Heart left ventricle (tissue), 16 donors: ENCODE measurements around the gene GJD3. TPM values are rescaled to one million over a fixed set of nuclear protein-coding genes. Genes with fewer than 3 reads are reported as not detected.
A peak's percentile ranks its signal among the peaks of the same experiment; 100 is the strongest.
"Not testable (repeated sequence)": the region's sequence is repeated elsewhere in the genome, so short reads cannot be mapped to it uniquely, and the experiment has no call there.

Experiments used
- ATAC-seq, 4 donors: fragments of 200-7000 bp; cut with Tn5 transposase; one replicate each; pipeline ENCODE4 v1.9.1; 2020 to 2022; ENCODE audit warnings: moderate library complexity in 4 of 4, mild to moderate bottlenecking in 3 of 4, moderate number of reproducible peaks in 1 of 4
- DNase-seq, 5 donors: peaks; one replicate each; pipeline ENCODE4 v3.0.0-alpha.2; 2020
- H3K27ac ChIP-seq, 12 donors: fragments of 200-600 bp; sonication (generic) in 4 of 12; one replicate each; pipeline versions ENCODE4 v1.5.0 to v1.8.0; 2016 to 2022; ENCODE audit warnings: mild to moderate bottlenecking in 2 of 12
- H3K27me3 ChIP-seq, 9 donors: fragments of 200-600 bp; sonication (generic) in 2 of 9; one replicate each; pipeline versions ENCODE4 v1.5.1 to v1.8.0; 2016 to 2022; ENCODE audit warnings: mild to moderate bottlenecking in 3 of 9
- H3K36me3 ChIP-seq, 9 donors: fragments of 200-600 bp; sonication (generic) in 2 of 9; one replicate each; pipeline versions ENCODE4 v1.5.0 to v1.8.0; 2018 to 2022; ENCODE audit warnings: mild to moderate bottlenecking in 2 of 9
- H3K4me1 ChIP-seq, 12 donors: fragments of 200-600 bp; sonication (generic) in 4 of 12; one replicate each; pipeline versions ENCODE4 v1.5.0 to v1.8.0; 2016 to 2022; ENCODE audit warnings: mild to moderate bottlenecking in 3 of 12
- H3K4me3 ChIP-seq, 12 donors: fragments of 200-600 bp; sonication (generic) in 4 of 12; one replicate each; pipeline versions ENCODE4 v1.5.0 to v1.8.0; 2017 to 2022; ENCODE audit warnings: mild to moderate bottlenecking in 9 of 12, moderate library complexity in 4 of 12
- H3K9me3 ChIP-seq, 12 donors: fragments of 200-600 bp; sonication (generic) in 4 of 12; one replicate each; pipeline versions ENCODE4 v1.5.0 to v1.8.0; 2016 to 2022; ENCODE audit warnings: mild to moderate bottlenecking in 1 of 12
- POLR2A ChIP-seq, 2 donors: fragments of 450-650 bp; IDR thresholded peaks; one replicate each; pipeline ENCODE4 v1.6.1; 2017; ENCODE audit warnings: antibody characterized with exemption in 2 of 2, mild to moderate bottlenecking in 2 of 2, moderate library complexity in 2 of 2
- WGBS, 4 donors: extraction: QIAGEN DNeasy Blood & Tissue Kit in 2 of 4; methylation state at CpG; one replicate each; pipeline versions ENCODE4 v1.1.5 to v1.1.7; 2013 to 2018; 5-methylcytosine and 5-hydroxymethylcytosine counted together
- intact Hi-C, 10 donors: fragments of 100-400 bp; cut with DNase I; formaldehyde crosslinking; loops; one replicate each; pipeline versions ENCODE4 v1.11.1 to v1.14.2; 2022
- polyA plus RNA-seq, 2 donors: library from polyadenylated mRNA; stranded (reverse); fragments of 200-250 nt; gene quantifications; one replicate each; pipeline ENCODE4 v1.2.3, GENCODE V29; 2013
- total RNA-seq, 9 donors: library from RNA; depleted of rRNA in 2 of 9; stranded (reverse); fragments of >200 nt in 2 of 9; fragmentation: NEBNext Ultra II Directional in 3 of 9; extraction: Animal tissue kit (Norgen Biotek cat#: 25700) in 3 of 9; gene quantifications; one replicate each; pipeline versions ENCODE4 v1.1.0 to v1.2.4, GENCODE V29; 2016 to 2023
- TF ChIP-seq, protein P1 (sequence below), 12 donors: fragments of 200-600 bp; sonication (generic) in 4 of 12; IDR thresholded peaks; one replicate each; pipeline versions ENCODE4 v1.5.0 to v1.8.0; 2018 to 2022; ENCODE audit warnings: antibody characterized with exemption in 12 of 12, mild to moderate bottlenecking in 5 of 12
- donor health status: ischemic (EF 13 %, LVEDD 7.1; RV severe dilation, severe dysfunction).
- donor health status: healthy with polysubstance abuse.
- donor health status: DM: no; HTN: yes; CAD: no.
- donor health status: DM: no; HTN: no; CAD: no.
- donor health status: ischemic (EF 25% LVEDD 6.9; RV normal size, moderate dysfunction).
- donor health status: ischemic (EF 25% LVEDD 5.7; RV mildly dilated, moderate dysfunction).
- donor health status: healthy.
- donor health status: DM: yes; HTN: yes; CAD: no.
- donor health status: ischemic (EF 35%, LVEDD 5.7; RV mildly dilated, moderate dysfunction).
- donor health status: nonischemic (EF 11% LVEDD 7.7; RV severe dilation, severe dysfunction).
- donor health status: DM: yes; HTN: yes; CAD: no.
- donor health status: PGD.
- donor health status: ischemic (EF 29% LVEDD 5.4; RV normal size, mild dysfunction).
- donor health status: nonischemic (EF 23%, LVEDD 6.1; RV moderate dilation, normal function).

The GJD3 gene
- total and polyA plus RNA-seq, 11 donors: 0.30 to 8.7 (median 2.1) TPM

DNA sequence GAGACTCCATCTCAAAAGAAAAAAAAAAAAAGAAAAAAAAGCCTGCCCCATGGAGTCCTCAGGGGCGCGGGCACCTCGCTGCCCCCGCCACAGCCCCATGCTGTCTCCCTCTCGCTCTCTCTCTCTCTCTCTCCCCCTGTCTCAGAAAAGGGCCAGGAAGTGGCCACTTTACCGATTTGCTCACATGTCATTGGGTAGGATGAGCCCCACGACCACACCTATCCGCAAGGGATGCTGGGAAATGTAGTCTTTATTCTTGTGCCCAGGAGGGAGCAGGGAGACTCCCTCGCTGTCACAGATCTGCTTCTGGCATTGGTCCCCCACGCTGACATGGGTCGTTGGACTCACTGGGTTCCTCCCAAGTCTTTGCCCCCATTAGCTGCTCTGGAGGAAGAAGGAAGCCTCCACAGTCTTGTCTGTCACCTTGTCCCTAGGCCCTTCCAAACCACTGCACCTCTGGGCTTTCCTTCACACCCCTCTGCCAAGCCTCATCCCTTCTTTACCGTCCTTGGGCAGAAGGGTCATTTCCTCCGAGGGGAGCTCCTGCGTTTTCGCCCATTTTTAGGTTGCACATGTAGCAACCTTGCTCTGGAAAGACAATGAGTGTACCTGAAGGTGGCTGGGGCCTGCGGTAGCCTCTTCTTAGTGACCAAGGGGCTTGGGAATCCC is 6.9 kb upstream of the GJD3 start:
- TF ChIP-seq POLR2A (IDR thresholded peaks at IDR 0.05): no peak
- TF ChIP-seq, protein P1, sequence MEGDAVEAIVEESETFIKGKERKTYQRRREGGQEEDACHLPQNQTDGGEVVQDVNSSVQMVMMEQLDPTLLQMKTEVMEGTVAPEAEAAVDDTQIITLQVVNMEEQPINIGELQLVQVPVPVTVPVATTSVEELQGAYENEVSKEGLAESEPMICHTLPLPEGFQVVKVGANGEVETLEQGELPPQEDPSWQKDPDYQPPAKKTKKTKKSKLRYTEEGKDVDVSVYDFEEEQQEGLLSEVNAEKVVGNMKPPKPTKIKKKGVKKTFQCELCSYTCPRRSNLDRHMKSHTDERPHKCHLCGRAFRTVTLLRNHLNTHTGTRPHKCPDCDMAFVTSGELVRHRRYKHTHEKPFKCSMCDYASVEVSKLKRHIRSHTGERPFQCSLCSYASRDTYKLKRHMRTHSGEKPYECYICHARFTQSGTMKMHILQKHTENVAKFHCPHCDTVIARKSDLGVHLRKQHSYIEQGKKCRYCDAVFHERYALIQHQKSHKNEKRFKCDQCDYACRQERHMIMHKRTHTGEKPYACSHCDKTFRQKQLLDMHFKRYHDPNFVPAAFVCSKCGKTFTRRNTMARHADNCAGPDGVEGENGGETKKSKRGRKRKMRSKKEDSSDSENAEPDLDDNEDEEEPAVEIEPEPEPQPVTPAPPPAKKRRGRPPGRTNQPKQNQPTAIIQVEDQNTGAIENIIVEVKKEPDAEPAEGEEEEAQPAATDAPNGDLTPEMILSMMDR (IDR thresholded peaks at IDR 0.05): no peak
- Histone ChIP-seq H3K4me1 (no peaks in the 10 kb centered on the region), H3K27ac (no peak overlapping the region), H3K4me3 (no peak overlapping the region), H3K27me3 (no peaks in the 10 kb centered on the region), H3K9me3 (no peaks in the 10 kb centered on the region), H3K36me3 (no peaks in the 10 kb centered on the region)
- ATAC-seq (peak in 1 of 4 donors; percentile 31), DNase-seq (no peak)
- WGBS, 4 donors: 82 to 86% (median 83%) methylated on average over 16 of the region's 16 CpGs
- intact Hi-C loops: no loop called here

DNA sequence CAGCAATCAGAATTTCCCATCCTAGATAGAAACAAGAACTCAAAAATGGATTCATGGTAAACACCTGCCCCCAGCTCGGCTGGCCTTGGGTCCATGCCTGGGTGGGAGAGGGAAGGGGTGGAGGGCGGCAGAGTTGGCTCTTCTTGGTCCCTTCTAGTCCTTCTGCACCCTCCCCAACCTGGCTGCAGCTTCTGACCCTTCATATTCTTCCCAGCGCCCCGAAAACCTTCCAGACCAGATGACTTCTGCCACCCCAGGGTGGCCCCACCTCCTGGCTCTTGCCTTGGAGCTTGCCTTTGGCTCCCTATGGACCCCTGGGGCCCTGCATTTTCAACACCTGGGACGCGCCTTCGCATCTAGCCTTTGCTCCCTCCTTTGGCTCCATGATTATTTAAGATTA is 5.4 kb upstream of the GJD3 start:
- 91 to 94% (median 94%) methylated on average over 7 of the region's 7 CpGs for WGBS, 4 donors
- ATAC-seq (no peak), DNase-seq (no peak)
- Histone ChIP-seq H3K4me1 (peaks cover 0 to under 1% (median 0%) of the 10 kb centered on the region in 12 donors), H3K4me3 (no peak overlapping the region), H3K9me3 (no peaks in the 10 kb centered on the region), H3K27me3 (no peaks in the 10 kb centered on the region), H3K27ac (no peak overlapping the region), H3K36me3 (no peaks in the 10 kb centered on the region)
- intact Hi-C loops: no loop called here
- TF ChIP-seq, protein P1 (IDR thresholded peaks at IDR 0.05): no peak
- no peak for TF ChIP-seq POLR2A (IDR thresholded peaks at IDR 0.05)

DNA sequence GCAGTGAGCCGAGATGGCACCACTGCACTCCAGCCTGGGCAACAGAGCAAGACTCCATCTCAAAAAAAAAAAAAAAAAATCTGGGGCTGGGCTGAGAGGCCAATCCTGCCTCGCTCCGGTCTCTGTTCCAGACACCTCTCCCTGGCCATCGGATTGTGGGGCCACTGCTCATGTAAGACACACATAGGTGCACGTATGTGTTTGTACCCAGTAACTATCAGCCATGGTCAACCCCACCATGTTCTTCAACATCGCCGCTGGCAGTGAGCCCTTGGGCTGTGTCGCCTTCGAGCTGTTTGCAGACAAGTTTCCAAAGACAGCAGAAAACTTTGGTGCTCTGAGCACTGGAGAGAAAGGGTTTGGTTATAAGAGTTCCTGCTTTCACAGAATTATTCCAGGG is 3.2 kb upstream of the GJD3 start:
- intact Hi-C loops, H3K36me3 ChIP-seq, H3K4me3 ChIP-seq, H3K27me3 ChIP-seq, H3K27ac ChIP-seq, ATAC-seq, DNase-seq, H3K9me3 ChIP-seq: not testable (repeated sequence)
- peaks cover 0 to 22% (median 0%) of the 10 kb centered on the region in 12 donors for H3K4me1 ChIP-seq
- WGBS, 4 donors: 93 to 98% (median 94%) methylated on average over 9 of the region's 9 CpGs

GRCh38 chr17:40366861-40367518 is 2.5 kb upstream of the GJD3 start:
- peaks cover 0 to 27% (median 7%) of the 10 kb centered on the region in 12 donors for H3K4me1 ChIP-seq
- intact Hi-C loops: no loop called here
- H3K27me3 ChIP-seq: peaks cover 0 to 8% (median 0%) of the 10 kb centered on the region in 9 donors
- ATAC-seq (no peak), DNase-seq (no peak)
- no peaks in the 10 kb centered on the region for H3K9me3 ChIP-seq
- 68 to 75% (median 70%) methylated on average over 10 to 17 of the region's 17 CpGs for WGBS, 4 donors
- no peak for TF ChIP-seq POLR2A (IDR thresholded peaks at IDR 0.05)
- TF ChIP-seq, protein P1 (IDR thresholded peaks at IDR 0.05): no peak
- H3K27ac ChIP-seq: no peak overlapping the region
- H3K4me3 ChIP-seq: no peak overlapping the region
- no peaks in the 10 kb centered on the region for H3K36me3 ChIP-seq
